ENCODE data around the gene TTC23.

GRCh38 chr15:99283717-99284116 lies 34.3 kb upstream of the TTC23 start:
- TF ChIP-seq POLR2A (IDR thresholded peaks at IDR 0.05; ENCODE audit: low read length) (no peak), GATA1 (IDR thresholded peaks at IDR 0.05; ENCODE audit: low read depth, low read length) (no peak)

Measured in erythroblast (primary cell).